Measurements from ENCODE around the gene FKBP6.

The FKBP6 gene

GRCh38 chr7:73349763-73350162 is 21.8 kb downstream of the FKBP6 start:
- Histone ChIP-seq H3K27ac (ENCODE audit: low read length) (no peak overlapping the region), H3K9ac (ENCODE audit: low read length) (no peak overlapping the region), H3K4me3 (ENCODE audit: low read length) (no peak overlapping the region), H3K27me3 (ENCODE audit: control insufficient read depth, insufficient read depth, low read length) (no peaks in the 10 kb centered on the region), H3K9me3 (ENCODE audit: control insufficient read depth, low read depth, low read length) (no peaks in the 10 kb centered on the region), H3K36me3 (ENCODE audit: control insufficient read depth, low read depth, low read length) (no peaks in the 10 kb centered on the region), H3K4me1 (ENCODE audit: control insufficient read depth, low read depth, low read length) (peaks cover 14% of the 10 kb centered on the region)

- Histone ChIP-seq H3K9ac (ENCODE audit: low read length) (no peak overlapping the region), H3K4me3 (ENCODE audit: low read length) (no peak overlapping the region), H3K4me1 (ENCODE audit: control insufficient read depth, low read depth, low read length) (peaks cover 16% of the 10 kb centered on the region), H3K36me3 (ENCODE audit: control insufficient read depth, low read depth, low read length) (no peaks in the 10 kb centered on the region), H3K27ac (ENCODE audit: low read length) (no peak overlapping the region), H3K9me3 (ENCODE audit: control insufficient read depth, low read depth, low read length) (no peaks in the 10 kb centered on the region), H3K27me3 (ENCODE audit: control insufficient read depth, insufficient read depth, low read length) (no peaks in the 10 kb centered on the region)
Measured at GRCh38 chr7:73350306-73351068, 22.5 kb downstream of the FKBP6 start.

GRCh38 chr7:73351447-73352167 is 23.6 kb downstream of the FKBP6 start:
- Histone ChIP-seq H3K4me1 (ENCODE audit: control insufficient read depth, low read depth, low read length) (peaks cover 12% of the 10 kb centered on the region), H3K9me3 (ENCODE audit: control insufficient read depth, low read depth, low read length) (no peaks in the 10 kb centered on the region)

GRCh38 chr7:73352784-73353183 is 24.8 kb downstream of the FKBP6 start:
- no peak overlapping the region for H3K4me3 ChIP-seq (ENCODE audit: low read length)
- no peaks in the 10 kb centered on the region for H3K36me3 ChIP-seq (ENCODE audit: control insufficient read depth, low read depth, low read length)
- H3K9me3 ChIP-seq (ENCODE audit: control insufficient read depth, low read depth, low read length), result no peaks in the 10 kb centered on the region
- peaks cover 12% of the 10 kb centered on the region for H3K4me1 ChIP-seq (ENCODE audit: control insufficient read depth, low read depth, low read length)
- H3K9ac ChIP-seq (ENCODE audit: low read length), result no peak overlapping the region
- H3K27me3 ChIP-seq (ENCODE audit: control insufficient read depth, insufficient read depth, low read length), result no peaks in the 10 kb centered on the region
- no peak overlapping the region for H3K27ac ChIP-seq (ENCODE audit: low read length)

More at GRCh38 chr7:73351447-73352167, 23.6 kb downstream of the FKBP6 start:
- Histone ChIP-seq H3K27ac (ENCODE audit: low read length) (no peak overlapping the region), H3K27me3 (ENCODE audit: control insufficient read depth, insufficient read depth, low read length) (no peaks in the 10 kb centered on the region), H3K36me3 (ENCODE audit: control insufficient read depth, low read depth, low read length) (no peaks in the 10 kb centered on the region), H3K4me3 (ENCODE audit: low read length) (no peak overlapping the region), H3K9ac (ENCODE audit: low read length) (no peak overlapping the region)

GRCh38 chr7:73353243-73353642 is 25.3 kb downstream of the FKBP6 start:
- Histone ChIP-seq H3K36me3 (ENCODE audit: control insufficient read depth, low read depth, low read length) (no peaks in the 10 kb centered on the region), H3K9ac (ENCODE audit: low read length) (no peak overlapping the region), H3K4me1 (ENCODE audit: control insufficient read depth, low read depth, low read length) (peaks cover 12% of the 10 kb centered on the region), H3K27me3 (ENCODE audit: control insufficient read depth, insufficient read depth, low read length) (no peaks in the 10 kb centered on the region), H3K9me3 (ENCODE audit: control insufficient read depth, low read depth, low read length) (no peaks in the 10 kb centered on the region), H3K4me3 (ENCODE audit: low read length) (no peak overlapping the region), H3K27ac (ENCODE audit: low read length) (no peak overlapping the region)

- no peaks in the 10 kb centered on the region for H3K9me3 ChIP-seq (ENCODE audit: control insufficient read depth, low read depth, low read length)
- no peak overlapping the region for H3K4me3 ChIP-seq (ENCODE audit: low read length)
- no peak overlapping the region for H3K27ac ChIP-seq (ENCODE audit: low read length)
- peaks cover 12% of the 10 kb centered on the region for H3K4me1 ChIP-seq (ENCODE audit: control insufficient read depth, low read depth, low read length)
- no peaks in the 10 kb centered on the region for H3K36me3 ChIP-seq (ENCODE audit: control insufficient read depth, low read depth, low read length)
- no peaks in the 10 kb centered on the region for H3K27me3 ChIP-seq (ENCODE audit: control insufficient read depth, insufficient read depth, low read length)
- H3K9ac ChIP-seq (ENCODE audit: low read length), result no peak overlapping the region
Measured at GRCh38 chr7:73354196-73354595, 26.2 kb downstream of the FKBP6 start.

GRCh38 chr7:73354821-73355220 is 26.9 kb downstream of the FKBP6 start:
- no peak overlapping the region for H3K4me3 ChIP-seq (ENCODE audit: low read length)
- H3K27ac ChIP-seq (ENCODE audit: low read length), result no peak overlapping the region
- H3K27me3 ChIP-seq (ENCODE audit: control insufficient read depth, insufficient read depth, low read length), result no peaks in the 10 kb centered on the region
- no peak overlapping the region for H3K9ac ChIP-seq (ENCODE audit: low read length)
- H3K4me1 ChIP-seq (ENCODE audit: control insufficient read depth, low read depth, low read length), result peaks cover 12% of the 10 kb centered on the region
- H3K9me3 ChIP-seq (ENCODE audit: control insufficient read depth, low read depth, low read length), result no peaks in the 10 kb centered on the region
- no peaks in the 10 kb centered on the region for H3K36me3 ChIP-seq (ENCODE audit: control insufficient read depth, low read depth, low read length)

- H3K36me3 ChIP-seq (ENCODE audit: control insufficient read depth, low read depth, low read length), result no peaks in the 10 kb centered on the region
- no peak overlapping the region for H3K27ac ChIP-seq (ENCODE audit: low read length)
- peaks cover 8% of the 10 kb centered on the region for H3K4me1 ChIP-seq (ENCODE audit: control insufficient read depth, low read depth, low read length)
- no peaks in the 10 kb centered on the region for H3K27me3 ChIP-seq (ENCODE audit: control insufficient read depth, insufficient read depth, low read length)
- H3K9ac ChIP-seq (ENCODE audit: low read length), result no peak overlapping the region
- H3K9me3 ChIP-seq (ENCODE audit: control insufficient read depth, low read depth, low read length), result no peaks in the 10 kb centered on the region
- no peak overlapping the region for H3K4me3 ChIP-seq (ENCODE audit: low read length)
Measured at GRCh38 chr7:73356159-73356558, 28.2 kb downstream of the FKBP6 start.

GRCh38 chr7:73358590-73359275 is 30.8 kb downstream of the FKBP6 start:
- H3K9ac ChIP-seq (ENCODE audit: low read length), result no peak overlapping the region
- H3K27ac ChIP-seq (ENCODE audit: low read length), result no peak overlapping the region
- no peaks in the 10 kb centered on the region for H3K27me3 ChIP-seq (ENCODE audit: control insufficient read depth, insufficient read depth, low read length)
- H3K4me3 ChIP-seq (ENCODE audit: low read length), result no peak overlapping the region
- H3K4me1 ChIP-seq (ENCODE audit: control insufficient read depth, low read depth, low read length), result peaks cover 5% of the 10 kb centered on the region
- no peaks in the 10 kb centered on the region for H3K36me3 ChIP-seq (ENCODE audit: control insufficient read depth, low read depth, low read length)
- no peaks in the 10 kb centered on the region for H3K9me3 ChIP-seq (ENCODE audit: control insufficient read depth, low read depth, low read length)

- H3K27me3 ChIP-seq (ENCODE audit: control insufficient read depth, insufficient read depth, low read length), result no peaks in the 10 kb centered on the region
- H3K4me3 ChIP-seq (ENCODE audit: low read length), result no peak overlapping the region
- H3K36me3 ChIP-seq (ENCODE audit: control insufficient read depth, low read depth, low read length), result no peaks in the 10 kb centered on the region
- no peaks in the 10 kb centered on the region for H3K9me3 ChIP-seq (ENCODE audit: control insufficient read depth, low read depth, low read length)
- H3K27ac ChIP-seq (ENCODE audit: low read length), result no peak overlapping the region
- peaks cover 5% of the 10 kb centered on the region for H3K4me1 ChIP-seq (ENCODE audit: control insufficient read depth, low read depth, low read length)
- H3K9ac ChIP-seq (ENCODE audit: low read length), result no peak overlapping the region
Measured at GRCh38 chr7:73359306-73359705, 31.3 kb downstream of the FKBP6 start.

GRCh38 chr7:73359746-73360375 is 31.9 kb downstream of the FKBP6 start:
- peaks cover 3% of the 10 kb centered on the region for H3K4me1 ChIP-seq (ENCODE audit: control insufficient read depth, low read depth, low read length)
- no peaks in the 10 kb centered on the region for H3K27me3 ChIP-seq (ENCODE audit: control insufficient read depth, insufficient read depth, low read length)
- H3K27ac ChIP-seq (ENCODE audit: low read length), result no peak overlapping the region
- H3K4me3 ChIP-seq (ENCODE audit: low read length), result no peak overlapping the region
- H3K36me3 ChIP-seq (ENCODE audit: control insufficient read depth, low read depth, low read length), result no peaks in the 10 kb centered on the region
- no peaks in the 10 kb centered on the region for H3K9me3 ChIP-seq (ENCODE audit: control insufficient read depth, low read depth, low read length)
- H3K9ac ChIP-seq (ENCODE audit: low read length), result no peak overlapping the region
